Right lobe of liver (tissue), 4 donors: ENCODE data around the gene CD4.

ENCODE experiments used
- CTCF ChIP-seq, 4 donors: fragments of 200-600 bp in 3 of 4; fragments of 450-650 bp in 1 of 4; IDR thresholded peaks; one replicate each; pipeline versions ENCODE4 v1.5.1 to v1.8.0; 2016 to 2022; ENCODE audit warnings: antibody characterized with exemption in 4 of 4, mild to moderate bottlenecking in 2 of 4
- POLR2A ChIP-seq: fragments of 450-650 bp; IDR thresholded peaks from one replicate; pipeline ENCODE4 v1.6.1; 2017; ENCODE audit warnings: antibody characterized with exemption, mild to moderate bottlenecking
- donor health status: DM: no; HTN: no; CAD: no.
- donor health status: DM: no; HTN: no; CAD: no.
- donor health status: DM: no; HTN: yes; CAD: no.

- TF ChIP-seq POLR2A: no peak
- no peak for TF ChIP-seq CTCF (IDR thresholded peaks at IDR 0.05)
These were observed 74.4 kb downstream of the CD4 start for GRCh38 chr12:6863586-6864321.
